GOT3 (cell line): ENCODE results near the gene CACNA1C.
A peak's percentile ranks its signal among the peaks of the same experiment; 100 is the strongest.
"Not testable (repeated sequence)": the region's sequence is repeated elsewhere in the genome, so short reads cannot be mapped to it uniquely, and the experiment has no call there.

Source experiments
- DNase-seq: peaks from one replicate; lab custom pipeline; 2025; ENCODE audit warnings: mixed read lengths; lab: John Stamatoyannopoulos, UW

The CACNA1C gene

DNA sequence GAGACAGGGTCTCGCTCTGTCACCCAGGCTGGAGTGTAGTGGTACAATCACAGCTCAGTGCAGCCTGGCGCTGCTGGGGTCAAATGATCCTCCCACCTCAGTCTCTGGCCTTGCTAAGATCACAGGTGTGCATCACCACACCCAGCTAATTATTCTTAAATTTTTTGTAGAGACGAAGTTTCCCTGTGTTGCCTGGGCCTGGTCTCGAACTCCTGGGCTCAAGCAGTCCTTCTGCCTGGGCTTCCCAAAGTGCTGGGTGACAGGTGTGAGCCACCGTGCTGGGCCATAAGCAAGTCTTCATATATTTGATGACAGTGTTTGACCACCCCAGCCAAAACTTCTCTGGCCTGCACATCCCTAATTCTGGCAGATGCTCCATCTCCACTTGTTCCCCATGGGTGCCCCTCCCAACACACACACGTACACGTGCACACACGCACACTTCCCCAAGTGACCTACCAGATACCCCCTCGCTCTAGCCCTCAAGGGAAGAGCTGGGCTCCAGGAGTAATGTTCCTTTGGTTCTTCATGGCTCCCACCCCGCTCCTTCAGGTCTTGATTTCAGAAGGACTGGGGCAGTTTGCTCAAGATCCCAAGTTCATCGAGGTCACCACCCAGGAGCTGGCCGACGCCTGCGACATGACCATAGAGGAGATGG is 637.7 kb downstream of the CACNA1C start:
- DNase-seq = no peak

DNA sequence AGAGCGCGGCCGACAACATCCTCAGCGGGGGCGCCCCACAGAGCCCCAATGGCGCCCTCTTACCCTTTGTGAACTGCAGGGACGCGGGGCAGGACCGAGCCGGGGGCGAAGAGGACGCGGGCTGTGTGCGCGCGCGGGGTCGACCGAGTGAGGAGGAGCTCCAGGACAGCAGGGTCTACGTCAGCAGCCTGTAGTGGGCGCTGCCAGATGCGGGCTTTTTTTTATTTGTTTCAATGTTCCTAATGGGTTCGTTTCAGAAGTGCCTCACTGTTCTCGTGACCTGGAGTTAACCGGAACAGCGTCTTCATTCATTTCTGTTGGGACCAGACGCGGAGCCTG is 638.2 kb downstream of the CACNA1C start:
- DNase-seq = no peak

DNA sequence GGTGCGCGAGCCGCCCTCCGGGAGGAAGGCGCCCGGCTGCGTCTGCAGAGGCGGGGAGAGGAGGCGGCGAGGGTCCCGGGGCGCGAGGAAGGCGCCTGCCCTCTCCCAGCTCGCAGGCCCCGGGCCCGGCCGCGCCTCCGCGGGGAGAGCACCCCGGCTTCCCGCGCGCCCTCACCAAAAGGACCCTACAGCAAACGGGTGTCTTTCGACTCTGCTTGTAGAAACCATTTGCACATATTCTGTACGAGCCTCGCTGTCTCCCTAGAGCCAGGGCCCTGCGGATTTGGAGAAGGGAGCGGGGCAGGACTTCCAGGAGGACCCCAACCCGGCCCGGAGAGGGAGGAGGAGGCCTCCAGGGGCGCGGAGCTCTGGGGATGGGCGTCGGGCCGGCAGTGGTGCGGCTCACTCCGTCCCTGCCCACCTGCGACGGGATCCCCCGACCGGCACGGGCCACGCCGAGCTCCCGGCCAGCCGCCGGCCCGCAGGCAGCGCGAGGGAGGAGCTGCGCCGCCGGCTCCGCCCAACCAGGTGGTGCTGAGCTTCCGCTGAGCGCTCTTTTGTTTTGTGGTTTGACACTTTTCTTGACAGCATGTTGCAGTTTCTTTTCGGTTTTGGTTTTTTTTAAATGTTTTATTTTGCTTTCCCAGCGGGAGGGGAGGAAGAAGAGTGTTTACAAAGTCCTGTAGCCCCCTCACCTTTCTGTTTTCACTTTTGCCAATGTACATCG is 638.7 kb downstream of the CACNA1C start:
- DNase-seq = no peak

DNA sequence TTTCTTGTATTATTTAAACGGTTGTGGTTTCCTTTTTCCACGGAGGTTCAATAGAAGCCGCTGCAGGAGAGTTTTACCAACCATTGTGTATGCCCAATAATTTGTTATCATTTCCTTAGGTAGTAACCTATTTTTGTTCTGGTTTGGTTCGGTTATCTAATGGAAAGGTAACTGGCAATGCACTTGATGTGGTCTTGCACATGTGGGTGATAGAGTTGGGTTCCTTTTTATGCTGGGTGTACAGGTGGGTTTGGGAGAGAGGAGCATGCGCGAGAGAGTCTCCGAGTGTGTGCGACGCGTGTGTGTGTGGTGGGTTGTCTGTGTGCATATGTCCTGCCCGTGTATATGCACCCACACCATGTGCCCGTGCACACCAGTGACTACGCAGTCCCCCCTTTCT is 639.3 kb downstream of the CACNA1C start:
- DNase-seq = no peak

DNA sequence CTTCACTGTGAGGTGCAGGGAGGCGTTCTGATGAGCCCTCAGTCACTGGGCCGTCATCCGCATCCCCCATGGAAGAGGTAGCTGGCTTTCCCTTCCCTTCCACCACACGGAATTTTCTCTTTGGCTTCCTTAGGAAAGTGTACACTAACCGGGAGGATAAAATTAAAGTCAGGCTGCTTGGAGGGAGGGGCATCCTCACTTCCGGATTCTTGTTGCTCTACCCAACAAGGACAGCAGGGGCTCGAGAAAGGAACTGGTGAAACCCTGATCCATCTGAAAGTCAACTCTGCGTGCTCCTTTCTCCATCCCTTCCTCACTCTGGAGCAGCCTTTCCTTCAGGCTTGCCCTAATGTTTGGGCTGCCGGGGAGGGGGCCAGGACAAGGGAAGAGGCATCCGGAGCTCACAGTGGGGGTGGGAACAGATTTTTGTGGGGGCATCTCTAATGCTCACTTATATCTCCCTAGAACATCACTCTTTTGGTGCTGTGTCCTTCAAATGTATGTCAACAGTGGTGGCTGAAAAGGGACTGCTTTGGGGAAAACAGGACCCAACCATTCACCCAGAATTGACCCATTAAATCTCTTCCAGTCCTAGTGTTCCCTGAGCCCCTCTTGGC is 640.6 kb downstream of the CACNA1C start:
- DNase-seq = no peak

- DNase-seq = no peak
These were observed 641.3 kb downstream of the CACNA1C start for GRCh38 chr12:2693980-2694610.

DNA sequence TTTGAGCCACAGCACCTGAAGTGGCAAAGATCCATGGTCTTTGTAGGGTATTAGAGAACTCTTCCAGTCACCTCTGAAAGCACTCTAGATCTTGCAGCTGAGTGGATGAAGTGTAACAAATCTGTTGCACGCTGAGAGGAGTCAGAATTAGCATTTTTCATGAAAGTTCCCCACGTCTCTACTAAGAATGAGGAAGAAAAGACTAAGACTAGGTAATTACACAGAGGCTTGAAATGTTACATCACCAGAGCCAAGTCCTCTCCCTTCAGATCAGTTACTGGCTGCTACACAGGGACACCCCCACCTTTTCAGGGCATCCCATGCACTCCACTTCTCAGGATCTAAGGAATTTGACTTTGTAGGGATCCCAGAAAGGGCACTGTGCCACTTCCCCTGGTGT is 643.3 kb downstream of the CACNA1C start:
- no peak for DNase-seq

DNA sequence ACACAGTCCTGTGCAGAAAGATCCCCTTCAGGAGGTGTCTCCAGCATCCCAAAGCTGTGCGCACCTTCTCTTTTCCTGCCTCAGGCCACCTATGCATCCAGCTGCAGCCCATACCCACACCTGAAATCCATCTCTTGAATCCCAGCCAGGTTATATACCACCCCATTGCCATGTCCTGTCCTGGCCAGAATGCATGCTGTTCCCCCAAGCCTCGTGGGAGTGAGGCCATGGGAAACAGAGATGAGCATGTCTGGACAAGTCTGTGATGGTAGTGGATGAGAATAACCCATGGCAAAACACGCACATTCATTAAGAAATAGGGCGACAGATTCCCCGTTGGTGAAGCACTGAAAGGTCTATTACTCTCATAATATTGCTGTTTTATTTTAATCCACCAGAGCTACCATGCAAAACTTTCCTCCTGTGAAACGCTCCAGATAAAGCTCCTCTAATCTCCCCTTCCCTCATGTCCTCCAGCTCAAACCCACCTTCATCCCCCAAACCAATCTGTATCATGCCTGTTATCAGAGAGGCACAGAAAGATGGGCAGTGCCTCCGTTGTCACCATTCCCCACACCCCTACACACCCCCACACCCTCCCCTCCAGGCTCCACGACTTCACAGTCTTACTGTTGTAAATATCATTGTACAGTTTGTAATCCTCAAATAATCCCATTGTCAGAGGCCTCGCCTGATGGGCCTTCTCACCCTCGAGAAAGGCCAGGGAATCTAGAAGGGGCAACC is 644.4 kb downstream of the CACNA1C start:
- no peak for DNase-seq

- DNase-seq = no peak
These were observed 645.8 kb downstream of the CACNA1C start for GRCh38 chr12:2698566-2698965.

- no peak for DNase-seq
These were observed 657.9 kb downstream of the CACNA1C start for GRCh38 chr12:2710701-2711100.

DNA sequence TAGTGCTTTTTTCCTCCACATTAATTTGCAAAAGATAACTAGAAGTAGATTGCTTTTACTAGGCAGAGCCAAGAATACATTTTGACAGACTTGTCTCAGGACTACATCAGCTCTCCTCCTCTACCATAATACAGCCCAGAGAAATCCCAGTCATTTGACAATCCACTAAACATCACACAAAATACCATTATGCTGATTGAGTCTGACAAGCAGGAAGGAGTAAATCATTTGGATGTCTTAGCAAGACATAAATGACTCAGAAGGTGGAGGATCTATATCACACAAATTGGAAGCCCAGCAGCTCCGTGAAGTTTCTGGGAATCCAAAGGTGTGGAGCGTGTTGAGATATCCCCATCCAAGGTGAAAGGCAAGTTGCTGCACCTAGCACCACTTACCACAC is 666.6 kb downstream of the CACNA1C start:
- no peak for DNase-seq

GRCh38 chr12:2722806-2723205 is 670.0 kb downstream of the CACNA1C start:
- no peak for DNase-seq

DNA sequence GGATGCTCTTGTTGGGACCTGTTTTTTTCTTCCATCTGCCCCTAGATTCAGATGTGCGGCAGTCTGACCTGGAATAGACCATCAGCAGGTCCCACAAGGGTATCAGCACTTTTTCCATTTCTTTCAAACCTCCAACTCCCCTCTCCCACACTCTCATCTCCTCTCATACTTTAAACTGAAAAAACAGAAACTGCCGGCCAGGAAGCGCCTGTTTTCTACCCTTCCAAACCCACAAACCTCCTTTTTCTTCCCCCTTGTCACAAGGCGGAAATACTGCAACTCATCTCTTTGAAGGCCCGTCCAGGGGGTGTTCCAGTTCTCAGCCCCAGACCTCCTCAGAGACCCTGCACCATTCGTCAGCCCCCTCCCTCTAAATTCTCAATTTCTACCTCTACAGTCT is 679.5 kb downstream of the CACNA1C start:
- no peak for DNase-seq

- DNase-seq = no peak
These were observed 680.9 kb downstream of the CACNA1C start for GRCh38 chr12:2733493-2734355.

GRCh38 chr12:2735432-2735831 is 682.6 kb downstream of the CACNA1C start:
- DNase-seq = no peak

- no peak for DNase-seq
These were observed 685.0 kb downstream of the CACNA1C start for GRCh38 chr12:2737656-2738241.

DNA sequence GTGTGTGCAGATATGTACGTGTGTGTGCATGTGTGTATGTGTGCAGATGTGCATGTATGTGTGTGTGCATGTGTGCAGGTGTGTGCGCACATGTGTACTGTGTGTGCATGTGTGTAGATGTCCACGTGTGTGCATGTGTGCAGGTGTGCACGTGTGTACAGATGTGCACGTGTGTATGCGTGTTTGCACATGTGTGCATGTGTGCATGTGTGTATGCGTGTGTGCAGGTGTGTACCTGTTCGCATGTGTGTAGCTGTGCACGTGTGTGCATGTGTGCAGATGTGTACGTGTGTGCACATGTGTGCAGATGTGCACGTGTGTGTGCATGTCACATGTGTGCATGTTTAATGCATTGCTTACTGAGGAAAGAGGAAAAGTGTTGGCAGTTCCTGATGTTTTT is 686.3 kb downstream of the CACNA1C start:
- DNase-seq = no peak

DNA sequence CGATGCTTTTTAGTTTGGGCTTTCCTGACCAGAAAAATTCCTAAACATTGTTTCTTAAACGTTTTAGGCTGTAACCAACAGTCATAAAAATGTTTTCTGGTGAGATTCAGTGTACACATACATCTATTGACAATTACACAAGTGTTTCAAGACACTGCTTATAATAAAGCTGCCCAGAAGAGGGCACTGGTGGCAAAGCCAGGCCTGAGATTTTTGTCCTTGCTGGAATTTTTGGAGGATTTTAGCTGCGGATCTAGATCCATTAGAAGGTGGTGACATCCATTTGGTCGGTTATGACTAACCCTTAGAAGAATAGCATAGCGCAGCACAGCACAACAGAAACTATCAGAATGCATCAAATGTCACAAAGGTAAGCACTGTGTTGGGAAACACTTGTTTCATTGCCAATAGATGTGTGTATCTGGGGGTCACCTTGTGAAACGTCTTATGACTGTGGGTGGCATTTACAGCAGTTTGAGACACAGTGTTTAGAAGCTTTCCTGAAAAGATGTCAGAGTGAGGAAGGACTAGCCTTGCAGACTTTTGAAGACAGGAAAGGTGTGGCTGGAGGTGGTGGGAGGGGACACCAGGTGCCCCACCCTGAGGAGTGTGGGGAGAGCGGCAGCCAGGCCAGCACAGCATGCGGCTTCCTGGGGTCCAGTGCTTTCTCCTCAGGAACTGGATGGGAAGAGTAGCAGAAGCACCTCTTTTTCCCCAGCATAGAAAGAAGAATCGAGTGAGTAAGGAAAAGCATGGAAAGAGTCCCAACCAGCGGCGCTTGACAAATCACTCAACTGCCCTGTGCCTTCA is 687.2 kb downstream of the CACNA1C start:
- DNase-seq = peak; percentile 16

- not testable (repeated sequence) for DNase-seq
These were observed 689.2 kb downstream of the CACNA1C start for GRCh38 chr12:2742037-2742436.

DNA sequence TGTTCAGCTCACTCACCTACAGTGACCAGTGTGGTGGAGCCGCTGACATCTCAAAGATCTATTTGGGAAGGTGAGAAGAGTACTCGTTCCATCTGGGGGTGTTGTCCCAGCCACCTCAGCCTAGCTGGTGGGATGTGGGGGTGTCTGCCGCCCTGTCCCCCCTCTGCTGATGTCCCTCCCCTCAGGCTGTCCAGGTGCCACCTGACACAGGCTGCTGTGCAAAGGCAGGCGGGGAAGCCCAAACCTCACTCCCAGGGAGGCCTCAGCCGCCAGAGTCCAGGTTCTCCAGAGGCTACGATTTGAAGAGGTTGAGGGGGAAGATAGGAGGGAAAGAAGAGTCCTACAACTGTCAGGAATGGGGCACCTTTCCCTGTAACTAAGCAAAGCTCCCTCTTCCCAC is 690.7 kb downstream of the CACNA1C start:
- no peak for DNase-seq
